Measurements from ENCODE around the gene LYZL6. TPM values are rescaled to one million over a fixed set of nuclear protein-coding genes. Genes with fewer than 3 reads are reported as not detected.
"Not testable (repeated sequence)": the region's sequence is repeated elsewhere in the genome, so short reads cannot be mapped to it uniquely, and the experiment has no call there.

Gene LYZL6
- total RNA-seq, 1 experiment from 2014 or later, result not detected

- TF ChIP-seq AFF4 (CRISPR knock-in tag; IDR thresholded peaks at IDR 0.05; ENCODE audit: borderline replicate concordance) (no peak), ZNF219 (CRISPR knock-in tag; IDR thresholded peaks at IDR 0.05; ENCODE audit: borderline replicate concordance) (no peak), MXD4 (CRISPR knock-in tag; IDR thresholded peaks at IDR 0.05; ENCODE audit: borderline replicate concordance) (no peak), OVOL2 (CRISPR knock-in tag; IDR thresholded peaks at IDR 0.05; ENCODE audit: borderline replicate concordance) (no peak), NR2C2 (CRISPR knock-in tag; IDR thresholded peaks at IDR 0.05) (no peak), FOXP1 (CRISPR knock-in tag; IDR thresholded peaks at IDR 0.05; ENCODE audit: borderline replicate concordance) (no peak), MYBL2 (CRISPR knock-in tag; IDR thresholded peaks at IDR 0.05) (no peak), FOXJ3 (CRISPR knock-in tag; IDR thresholded peaks at IDR 0.05; ENCODE audit: borderline replicate concordance) (no peak), JUN (CRISPR knock-in tag; IDR thresholded peaks at IDR 0.05) (no peak), ZNF671 (CRISPR knock-in tag; IDR thresholded peaks at IDR 0.05) (no peak), AR (CRISPR knock-in tag; IDR thresholded peaks at IDR 0.05) (no peak), CDX4 (CRISPR knock-in tag; IDR thresholded peaks at IDR 0.05; ENCODE audit: borderline replicate concordance) (no peak)
- TF ChIP-seq, protein P1, sequence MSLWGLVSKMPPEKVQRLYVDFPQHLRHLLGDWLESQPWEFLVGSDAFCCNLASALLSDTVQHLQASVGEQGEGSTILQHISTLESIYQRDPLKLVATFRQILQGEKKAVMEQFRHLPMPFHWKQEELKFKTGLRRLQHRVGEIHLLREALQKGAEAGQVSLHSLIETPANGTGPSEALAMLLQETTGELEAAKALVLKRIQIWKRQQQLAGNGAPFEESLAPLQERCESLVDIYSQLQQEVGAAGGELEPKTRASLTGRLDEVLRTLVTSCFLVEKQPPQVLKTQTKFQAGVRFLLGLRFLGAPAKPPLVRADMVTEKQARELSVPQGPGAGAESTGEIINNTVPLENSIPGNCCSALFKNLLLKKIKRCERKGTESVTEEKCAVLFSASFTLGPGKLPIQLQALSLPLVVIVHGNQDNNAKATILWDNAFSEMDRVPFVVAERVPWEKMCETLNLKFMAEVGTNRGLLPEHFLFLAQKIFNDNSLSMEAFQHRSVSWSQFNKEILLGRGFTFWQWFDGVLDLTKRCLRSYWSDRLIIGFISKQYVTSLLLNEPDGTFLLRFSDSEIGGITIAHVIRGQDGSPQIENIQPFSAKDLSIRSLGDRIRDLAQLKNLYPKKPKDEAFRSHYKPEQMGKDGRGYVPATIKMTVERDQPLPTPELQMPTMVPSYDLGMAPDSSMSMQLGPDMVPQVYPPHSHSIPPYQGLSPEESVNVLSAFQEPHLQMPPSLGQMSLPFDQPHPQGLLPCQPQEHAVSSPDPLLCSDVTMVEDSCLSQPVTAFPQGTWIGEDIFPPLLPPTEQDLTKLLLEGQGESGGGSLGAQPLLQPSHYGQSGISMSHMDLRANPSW (CRISPR knock-in tag; conservative IDR thresholded peaks at IDR 0.05; ENCODE audit: low read depth), result no peak
- TF ChIP-seq, protein P2, sequence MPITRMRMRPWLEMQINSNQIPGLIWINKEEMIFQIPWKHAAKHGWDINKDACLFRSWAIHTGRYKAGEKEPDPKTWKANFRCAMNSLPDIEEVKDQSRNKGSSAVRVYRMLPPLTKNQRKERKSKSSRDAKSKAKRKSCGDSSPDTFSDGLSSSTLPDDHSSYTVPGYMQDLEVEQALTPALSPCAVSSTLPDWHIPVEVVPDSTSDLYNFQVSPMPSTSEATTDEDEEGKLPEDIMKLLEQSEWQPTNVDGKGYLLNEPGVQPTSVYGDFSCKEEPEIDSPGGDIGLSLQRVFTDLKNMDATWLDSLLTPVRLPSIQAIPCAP (CRISPR knock-in tag; IDR thresholded peaks at IDR 0.05), result no peak
- TF ChIP-seq, protein P3, sequence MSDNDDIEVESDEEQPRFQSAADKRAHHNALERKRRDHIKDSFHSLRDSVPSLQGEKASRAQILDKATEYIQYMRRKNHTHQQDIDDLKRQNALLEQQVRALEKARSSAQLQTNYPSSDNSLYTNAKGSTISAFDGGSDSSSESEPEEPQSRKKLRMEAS (CRISPR knock-in tag; IDR thresholded peaks at IDR 0.05), result no peak
Measured at GRCh38 chr17:35898283-35899070, 45.0 kb downstream of the LYZL6 start (continued).

DNA sequence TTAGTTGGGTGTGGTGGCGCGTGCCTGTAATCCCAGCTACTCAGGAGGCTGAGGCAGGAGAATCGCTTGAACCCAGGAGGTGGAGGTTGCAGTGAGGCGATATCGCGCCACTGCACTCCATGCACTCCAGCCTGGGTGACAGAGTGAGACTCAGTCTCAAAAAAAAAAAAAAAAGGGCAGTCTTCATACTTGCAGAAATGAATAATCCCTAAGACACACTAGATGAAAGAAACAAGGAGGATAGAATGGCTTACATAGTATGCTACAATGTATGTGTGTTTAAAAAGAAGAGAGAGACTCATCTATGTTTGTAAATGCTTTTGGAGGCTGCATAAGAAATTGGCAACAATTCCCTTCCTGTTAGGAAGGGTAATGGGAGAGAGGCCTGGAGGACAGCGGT is 45.7 kb downstream of the LYZL6 start:
- H3K4me3 Mint-ChIP-seq; POLR2A ChIA-PET; H3K27me3 Mint-ChIP-seq (ENCODE audit: low read depth); H3K36me3 Mint-ChIP-seq; H3K9me3 Mint-ChIP-seq; H3K4me1 Mint-ChIP-seq; H3K27ac Mint-ChIP-seq; CTCF ChIA-PET; DNase-seq (ENCODE audit: low spot score); ATAC-seq: not testable (repeated sequence)
